Choroid plexus epithelial cell (primary cell): ENCODE results near the gene NAT16.
"Not testable (repeated sequence)": the region's sequence is repeated elsewhere in the genome, so short reads cannot be mapped to it uniquely, and the experiment has no call there.

Experiments
- DNase-seq: peaks from one replicate; pipeline ENCODE4 v3.0.0-alpha.2; 2010; ENCODE audit warnings: low read depth
- H3K4me3 ChIP-seq: 2 replicates; pipeline ENCODE4 v1.5.1; 2011; ENCODE audit warnings: low read depth, mild to moderate bottlenecking, control low read depth, low read length, moderate library complexity
- TF ChIP-seq, protein P1 (sequence below): conservative IDR thresholded peaks from 2 replicates; pipeline ENCODE4 v1.5.1; 2011; ENCODE audit warnings: low read depth, mild to moderate bottlenecking, control low read depth, inconsistent platforms, low read length, moderate library complexity

Gene NAT16

DNA sequence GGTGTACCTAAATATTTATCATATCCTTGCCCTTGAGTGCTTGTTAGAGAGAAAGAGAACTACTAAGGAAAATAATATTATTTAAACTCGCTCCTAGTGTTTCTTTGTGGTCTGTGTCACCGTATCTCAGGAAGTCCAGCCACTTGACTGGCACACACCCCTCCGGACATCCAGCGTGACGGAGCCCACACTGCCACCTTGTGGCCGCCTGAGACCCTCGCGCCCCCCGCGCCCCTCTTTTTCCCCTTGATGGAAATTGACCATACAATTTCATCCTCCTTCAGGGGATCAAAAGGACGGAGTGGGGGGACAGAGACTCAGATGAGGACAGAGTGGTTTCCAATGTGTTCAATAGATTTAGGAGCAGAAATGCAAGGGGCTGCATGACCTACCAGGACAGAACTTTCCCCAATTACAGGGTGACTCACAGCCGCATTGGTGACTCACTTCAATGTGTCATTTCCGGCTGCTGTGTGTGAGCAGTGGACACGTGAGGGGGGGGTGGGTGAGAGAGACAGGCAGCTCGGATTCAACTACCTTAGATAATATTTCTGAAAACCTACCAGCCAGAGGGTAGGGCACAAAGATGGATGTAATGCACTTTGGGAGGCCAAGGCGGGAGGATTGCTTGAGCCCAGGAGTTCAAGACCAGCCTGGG lies 41.8 kb downstream of the NAT16 start:
- no peak overlapping the region for H3K4me3 ChIP-seq
- TF ChIP-seq, protein P1, sequence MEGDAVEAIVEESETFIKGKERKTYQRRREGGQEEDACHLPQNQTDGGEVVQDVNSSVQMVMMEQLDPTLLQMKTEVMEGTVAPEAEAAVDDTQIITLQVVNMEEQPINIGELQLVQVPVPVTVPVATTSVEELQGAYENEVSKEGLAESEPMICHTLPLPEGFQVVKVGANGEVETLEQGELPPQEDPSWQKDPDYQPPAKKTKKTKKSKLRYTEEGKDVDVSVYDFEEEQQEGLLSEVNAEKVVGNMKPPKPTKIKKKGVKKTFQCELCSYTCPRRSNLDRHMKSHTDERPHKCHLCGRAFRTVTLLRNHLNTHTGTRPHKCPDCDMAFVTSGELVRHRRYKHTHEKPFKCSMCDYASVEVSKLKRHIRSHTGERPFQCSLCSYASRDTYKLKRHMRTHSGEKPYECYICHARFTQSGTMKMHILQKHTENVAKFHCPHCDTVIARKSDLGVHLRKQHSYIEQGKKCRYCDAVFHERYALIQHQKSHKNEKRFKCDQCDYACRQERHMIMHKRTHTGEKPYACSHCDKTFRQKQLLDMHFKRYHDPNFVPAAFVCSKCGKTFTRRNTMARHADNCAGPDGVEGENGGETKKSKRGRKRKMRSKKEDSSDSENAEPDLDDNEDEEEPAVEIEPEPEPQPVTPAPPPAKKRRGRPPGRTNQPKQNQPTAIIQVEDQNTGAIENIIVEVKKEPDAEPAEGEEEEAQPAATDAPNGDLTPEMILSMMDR, result peak; percentile 82

DNA sequence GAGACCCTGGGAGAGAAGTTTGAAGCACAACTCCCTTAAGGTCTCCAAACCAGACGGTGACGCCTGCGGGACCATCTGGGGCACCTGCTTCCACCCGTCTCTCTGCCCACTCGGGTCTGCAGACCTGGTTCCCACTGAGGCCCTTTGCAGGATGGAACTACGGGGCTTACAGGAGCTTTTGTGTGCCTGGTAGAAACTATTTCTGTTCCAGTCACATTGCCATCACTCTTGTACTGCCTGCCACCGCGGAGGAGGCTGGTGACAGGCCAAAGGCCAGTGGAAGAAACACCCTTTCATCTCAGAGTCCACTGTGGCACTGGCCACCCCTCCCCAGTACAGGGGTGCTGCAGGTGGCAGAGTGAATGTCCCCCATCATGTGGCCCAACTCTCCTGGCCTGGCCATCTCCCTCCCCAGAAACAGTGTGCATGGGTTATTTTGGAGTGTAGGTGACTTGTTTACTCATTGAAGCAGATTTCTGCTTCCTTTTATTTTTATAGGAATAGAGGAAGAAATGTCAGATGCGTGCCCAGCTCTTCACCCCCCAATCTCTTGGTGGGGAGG lies 42.4 kb downstream of the NAT16 start:
- no peak for DNase-seq
- TF ChIP-seq, protein P1, result no peak
- no peak overlapping the region for H3K4me3 ChIP-seq

More for the DNA sequence above, 41.8 kb downstream of the NAT16 start:
- DNase-seq, result peak; percentile 98

DNA sequence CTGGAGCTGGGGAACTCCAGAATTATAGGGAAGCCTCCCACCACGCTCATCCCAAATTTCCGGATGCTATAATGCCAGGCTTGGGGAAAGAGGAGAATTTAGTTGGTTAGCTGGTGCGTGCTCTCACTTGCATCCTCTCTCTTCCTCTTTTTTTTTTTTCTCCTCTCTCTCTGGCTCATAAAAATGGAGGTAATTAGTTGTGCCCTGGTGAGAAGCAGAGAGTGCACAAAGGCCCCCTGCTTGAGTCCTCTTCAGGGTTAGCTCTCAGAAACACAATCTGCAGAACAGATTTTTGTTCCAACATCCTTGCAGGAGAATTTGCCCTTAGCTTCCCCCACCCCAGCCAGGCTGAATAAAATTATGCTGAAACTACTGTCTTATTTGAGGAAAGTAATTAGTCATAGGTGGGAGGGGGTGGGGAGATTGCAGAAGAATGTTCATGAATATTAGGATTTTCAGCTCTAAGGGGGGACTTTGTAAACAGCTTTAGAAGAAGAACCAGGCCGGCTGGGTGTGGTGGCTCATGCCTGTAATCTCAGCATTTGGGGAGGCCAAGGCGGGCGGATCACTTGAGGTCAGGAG lies 45.6 kb downstream of the NAT16 start:
- peak; percentile 75 for DNase-seq
- TF ChIP-seq, protein P1, result no peak
- H3K4me3 ChIP-seq, result peak overlapping the region; percentile 10

DNA sequence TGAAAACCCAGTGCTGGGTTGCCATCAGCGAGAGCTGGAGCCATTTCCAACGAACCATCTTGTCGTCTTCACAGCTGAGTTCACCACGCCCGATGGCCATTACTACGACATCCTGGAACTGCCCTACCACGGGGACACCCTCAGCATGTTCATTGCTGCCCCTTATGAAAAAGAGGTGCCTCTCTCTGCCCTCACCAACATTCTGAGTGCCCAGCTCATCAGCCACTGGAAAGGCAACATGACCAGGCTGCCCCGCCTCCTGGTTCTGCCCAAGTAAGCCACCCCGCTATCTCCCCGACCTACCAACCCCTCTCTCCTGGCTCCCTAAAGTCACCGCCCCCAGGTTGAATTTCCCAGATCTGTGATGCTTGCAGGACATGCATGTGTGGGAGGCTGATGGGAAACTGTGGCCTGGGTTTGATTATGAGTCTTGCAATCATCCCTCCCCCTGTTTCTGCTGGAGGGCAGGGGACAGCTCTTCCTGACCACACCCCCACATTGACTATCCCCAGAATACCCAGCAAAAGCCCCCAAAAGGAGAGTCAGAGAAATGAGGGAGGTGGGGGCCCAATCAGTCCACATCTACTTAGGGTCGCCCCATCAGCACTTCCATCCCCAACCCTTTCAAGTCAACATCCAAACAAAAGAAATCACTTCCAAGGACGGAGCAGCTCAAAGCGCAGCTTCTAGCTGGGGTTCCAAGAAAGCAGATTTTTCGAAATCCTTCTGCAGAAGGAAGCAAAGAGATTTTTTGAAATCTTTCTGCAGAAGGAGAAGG lies 46.3 kb downstream of the NAT16 start:
- no peak for DNase-seq
- H3K4me3 ChIP-seq, result peak overlapping the region; percentile 17
- TF ChIP-seq, protein P1, result no peak

DNA sequence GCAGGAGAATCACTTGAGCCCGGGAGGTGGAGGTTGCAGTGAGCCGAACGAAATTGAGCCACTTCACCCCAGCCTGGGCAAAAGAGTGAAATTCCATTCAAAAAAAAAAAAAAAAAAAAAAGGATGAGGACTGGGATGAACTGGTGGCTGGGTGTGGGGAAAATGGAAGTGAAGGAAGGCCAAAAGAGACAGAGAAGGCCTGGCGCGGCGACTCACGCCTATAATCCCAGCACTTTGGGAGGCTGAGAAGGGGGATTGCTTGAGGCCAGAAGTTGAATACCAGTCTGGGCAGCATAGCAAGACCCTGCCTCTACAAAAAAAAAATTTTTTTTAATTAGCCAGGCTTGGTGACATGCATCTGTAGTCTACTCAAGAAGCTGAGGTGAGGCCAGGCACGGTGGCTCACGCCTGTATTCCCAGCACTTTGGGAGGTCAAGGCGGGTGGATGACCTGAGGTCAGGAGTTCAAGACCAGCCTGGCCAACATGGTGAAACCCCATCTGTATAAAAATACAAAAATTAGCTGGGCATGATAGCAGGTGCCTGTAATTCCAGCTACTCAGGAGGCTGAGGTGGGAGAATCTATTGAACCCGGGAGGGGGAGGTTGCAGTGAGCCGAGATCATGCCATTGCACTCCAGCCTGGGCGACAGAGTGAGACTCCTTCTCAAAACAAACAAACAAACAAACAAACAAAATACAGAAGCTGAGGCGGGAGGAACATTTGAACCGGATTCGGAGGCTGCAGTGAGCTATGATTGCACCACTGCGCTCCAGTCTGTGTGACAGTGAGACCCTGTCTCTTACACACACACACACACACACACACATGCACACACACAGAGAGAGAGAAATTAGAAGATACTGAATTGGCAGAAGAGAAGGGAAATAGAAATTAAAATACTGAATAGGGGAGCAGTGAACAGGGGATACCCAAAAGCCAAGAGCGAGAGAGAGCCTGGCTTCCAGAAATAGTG lies 47.2 kb downstream of the NAT16 start:
- peak overlapping the region; percentile 17 for H3K4me3 ChIP-seq
- DNase-seq, result not testable (repeated sequence)

DNA sequence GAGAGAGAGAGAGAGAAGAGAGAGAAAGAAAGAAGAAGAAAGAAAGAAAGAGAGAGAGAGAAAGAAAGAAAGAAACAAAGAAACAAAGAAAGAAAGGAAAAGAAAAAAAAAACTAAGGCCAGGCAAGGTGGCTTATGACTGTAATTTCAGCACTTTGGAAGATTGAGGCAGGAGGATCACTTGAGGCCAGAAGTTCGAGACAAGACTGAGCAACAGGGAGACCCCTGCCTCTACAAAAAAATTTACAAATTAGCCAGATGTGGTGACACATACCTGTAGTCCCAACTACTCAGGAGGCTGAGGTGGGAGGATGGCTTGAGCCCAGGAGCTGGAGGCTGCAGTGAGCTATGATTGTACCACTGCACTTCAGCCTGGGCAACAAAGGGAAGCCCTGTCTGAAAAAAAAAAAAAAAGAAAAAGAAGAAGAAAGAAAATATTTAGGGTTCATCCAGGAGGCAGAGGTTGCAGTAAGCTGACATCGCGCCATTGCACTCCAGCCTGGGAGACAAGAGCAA lies 50.4 kb downstream of the NAT16 start:
- DNase-seq, result no peak
- H3K4me3 ChIP-seq, result peak overlapping the region; percentile 52
- TF ChIP-seq, protein P1, result no peak
